ENCODE results near the gene ROPN1B.

Gene ROPN1B

DNA sequence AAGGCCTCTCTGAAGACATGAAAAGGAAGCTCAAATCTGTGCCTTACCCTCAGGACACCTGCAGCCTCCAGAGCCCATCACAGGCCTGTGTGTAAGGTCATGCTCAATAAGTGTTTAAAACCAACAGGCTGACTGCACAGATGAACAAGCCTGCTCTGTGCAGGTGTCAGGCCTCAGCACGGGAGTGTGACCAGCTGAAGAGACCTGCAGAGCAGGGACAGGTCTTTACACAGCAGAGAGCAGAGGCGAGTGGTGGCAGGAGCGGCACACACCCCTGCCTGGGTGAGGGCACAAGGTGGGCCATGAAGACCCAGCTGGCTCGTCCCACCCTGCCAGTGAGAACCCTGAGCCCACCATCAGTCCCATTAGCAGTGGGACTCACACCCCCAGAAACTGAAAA lies 56.9 kb downstream of the ROPN1B start:
- no peak overlapping the region for H4K8ac ChIP-seq (ENCODE audit: low read depth, low read length)
- peaks cover 8 to 25% of the 10 kb centered on the region in 2 donors for H3K9me3 ChIP-seq (replicated peaks in 1 of 2; ENCODE audit: control insufficient read depth in 2 of 2, insufficient read depth in 1 of 2, low read depth in 1 of 2, low read length in 2 of 2)
- no peak for DNase-seq (ENCODE audit: low spot score)
- no peak overlapping the region for H3K4me3 ChIP-seq (ENCODE audit: low read length in 2 of 2)
- no peak overlapping the region for H2AK5ac ChIP-seq (ENCODE audit: low read depth, low read length)
- H3K4me2 ChIP-seq (ENCODE audit: insufficient read depth, low read length, poor library complexity, severe bottlenecking), result no peak overlapping the region
- H3K27ac ChIP-seq (replicated peaks; ENCODE audit: low read length), result no peak overlapping the region
- peaks cover 0 to 5% of the 10 kb centered on the region in 2 donors for H3K4me1 ChIP-seq (ENCODE audit: control insufficient read depth in 2 of 2, insufficient read depth in 1 of 2, low read depth in 1 of 2, low read length in 2 of 2)
- no peak overlapping the region for H3K14ac ChIP-seq (ENCODE audit: low read length)
- H3K4ac ChIP-seq (ENCODE audit: low read length), result no peak overlapping the region
- H3K9ac ChIP-seq (ENCODE audit: low read depth, low read length, poor library complexity), result no peak overlapping the region
- no peak overlapping the region for H2BK15ac ChIP-seq (ENCODE audit: low read length)
- H4K91ac ChIP-seq (ENCODE audit: low read depth, low read length, poor library complexity), result no peak overlapping the region
- no peak overlapping the region for H2AFZ ChIP-seq (ENCODE audit: low read length)
- no peaks in the 10 kb centered on the region for H3K27me3 ChIP-seq (ENCODE audit: control insufficient read depth in 3 of 3, insufficient read depth in 3 of 3, low read depth in 1 of 3, low read length in 3 of 3)
- WGBS, 2 donors (ENCODE audit: extremely low coverage in 2 of 2, insufficient read length in 2 of 2, insufficient replicate concordance in 1 of 2), result no CpG with 5 or more reads among the region's 4 CpGs
- peak overlapping the region; percentile 82 for H3K23ac ChIP-seq (ENCODE audit: low read depth, low read length, poor library complexity)
- H3K36me3 ChIP-seq (replicated peaks in 1 of 2; ENCODE audit: control insufficient read depth in 2 of 2, insufficient read depth in 2 of 2, low read length in 2 of 2), result peaks cover 4 to 56% of the 10 kb centered on the region in 2 donors
- H3K18ac ChIP-seq (ENCODE audit: low read length), result no peak overlapping the region
- H2BK12ac ChIP-seq (ENCODE audit: low read length), result no peak overlapping the region
- H2BK120ac ChIP-seq (ENCODE audit: low read depth, low read length), result no peak overlapping the region
- no peaks in the 10 kb centered on the region for H3K79me1 ChIP-seq (ENCODE audit: low read depth, low read length)
- no peak overlapping the region for H2BK5ac ChIP-seq (ENCODE audit: low read length)

DNA sequence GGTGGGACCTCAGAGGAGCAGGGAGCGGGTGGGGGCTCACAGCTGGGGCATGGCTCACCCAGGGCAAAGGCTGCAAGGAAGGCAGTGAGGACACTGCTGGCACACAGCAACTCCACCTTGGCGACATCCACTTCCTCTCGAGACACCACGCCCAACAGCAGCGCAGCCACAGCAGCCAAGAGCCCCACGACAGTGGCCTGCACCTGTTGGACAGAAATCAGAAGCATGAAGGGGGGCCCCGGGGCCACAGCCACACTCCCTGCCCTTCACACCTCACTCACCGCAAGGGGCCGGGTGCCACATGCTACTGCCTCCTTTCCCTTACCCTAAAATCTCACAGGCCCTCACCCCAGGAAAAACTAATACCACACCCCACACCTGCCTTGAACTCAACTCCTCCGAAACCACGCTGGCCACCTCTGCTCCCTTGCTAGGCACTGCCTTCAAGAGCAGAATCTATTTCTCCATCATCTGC lies 57.3 kb downstream of the ROPN1B start:
- H2BK12ac ChIP-seq (ENCODE audit: low read length), result no peak overlapping the region
- WGBS, 2 donors (ENCODE audit: extremely low coverage in 2 of 2, insufficient read length in 2 of 2, insufficient replicate concordance in 1 of 2), result no CpG with 5 or more reads among the region's 11 CpGs
- H3K36me3 ChIP-seq (replicated peaks in 1 of 2; ENCODE audit: control insufficient read depth in 2 of 2, insufficient read depth in 2 of 2, low read length in 2 of 2), result peaks cover 4 to 56% of the 10 kb centered on the region in 2 donors

DNA sequence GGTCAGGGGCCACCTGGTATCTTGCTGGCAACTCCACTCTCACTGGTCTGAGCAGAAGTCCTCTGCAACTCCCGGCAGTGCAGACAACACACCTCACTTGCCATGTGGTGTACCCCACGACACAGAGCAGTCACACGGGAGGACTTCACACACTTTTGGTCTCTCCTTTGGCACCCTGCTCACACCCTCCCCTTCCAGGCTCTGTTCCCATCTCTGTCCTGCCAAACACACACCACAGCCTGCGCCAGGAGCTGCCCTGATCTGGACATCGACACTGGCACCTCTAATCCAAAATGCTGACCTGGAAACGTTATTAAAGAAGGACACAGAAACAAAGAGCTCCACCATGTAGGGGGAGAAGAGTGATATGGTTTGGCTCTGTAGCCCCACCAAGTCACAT lies 57.8 kb downstream of the ROPN1B start:
- Histone ChIP-seq H4K91ac (ENCODE audit: low read depth, low read length, poor library complexity) (no peak overlapping the region), H3K23ac (ENCODE audit: low read depth, low read length, poor library complexity) (no peak overlapping the region), H2BK5ac (ENCODE audit: low read length) (no peak overlapping the region), H4K8ac (ENCODE audit: low read depth, low read length) (no peak overlapping the region), H2BK15ac (ENCODE audit: low read length) (no peak overlapping the region), H3K79me1 (ENCODE audit: low read depth, low read length) (no peaks in the 10 kb centered on the region), H3K9ac (ENCODE audit: low read depth, low read length, poor library complexity) (peak overlapping the region; percentile 32), H3K14ac (ENCODE audit: low read length) (no peak overlapping the region), H3K4me2 (ENCODE audit: insufficient read depth, low read length, poor library complexity, severe bottlenecking) (no peak overlapping the region), H2BK12ac (ENCODE audit: low read length) (no peak overlapping the region), H3K4me1 (ENCODE audit: control insufficient read depth in 2 of 2, insufficient read depth in 1 of 2, low read depth in 1 of 2, low read length in 2 of 2) (peaks cover 0 to 5% of the 10 kb centered on the region in 2 donors), H2AK5ac (ENCODE audit: low read depth, low read length) (no peak overlapping the region), H2BK120ac (ENCODE audit: low read depth, low read length) (no peak overlapping the region), H3K4ac (ENCODE audit: low read length) (no peak overlapping the region), H3K27me3 (ENCODE audit: control insufficient read depth in 3 of 3, insufficient read depth in 3 of 3, low read depth in 1 of 3, low read length in 3 of 3) (no peaks in the 10 kb centered on the region), H3K18ac (ENCODE audit: low read length) (no peak overlapping the region), H2AFZ (ENCODE audit: low read length) (no peak overlapping the region), H3K9me3 (replicated peaks in 1 of 2; ENCODE audit: control insufficient read depth in 2 of 2, insufficient read depth in 1 of 2, low read depth in 1 of 2, low read length in 2 of 2) (peaks cover 8 to 25% of the 10 kb centered on the region in 2 donors), H3K4me3 (ENCODE audit: low read length in 2 of 2) (no peak overlapping the region), H3K36me3 (replicated peaks in 1 of 2; ENCODE audit: control insufficient read depth in 2 of 2, insufficient read depth in 2 of 2, low read length in 2 of 2) (peaks cover 4 to 55% of the 10 kb centered on the region in 2 donors), H3K27ac (replicated peaks; ENCODE audit: low read length) (no peak overlapping the region)
- no peak for DNase-seq (ENCODE audit: low spot score)
- WGBS, 2 donors (ENCODE audit: extremely low coverage in 2 of 2, insufficient read length in 2 of 2, insufficient replicate concordance in 1 of 2), result no CpG with 5 or more reads among the region's 6 CpGs

More for the DNA sequence above, 57.3 kb downstream of the ROPN1B start:
- Histone ChIP-seq H3K4me1 (ENCODE audit: control insufficient read depth in 2 of 2, insufficient read depth in 1 of 2, low read depth in 1 of 2, low read length in 2 of 2) (peaks cover 0 to 5% of the 10 kb centered on the region in 2 donors), H3K4me2 (ENCODE audit: insufficient read depth, low read length, poor library complexity, severe bottlenecking) (no peak overlapping the region), H2AFZ (ENCODE audit: low read length) (no peak overlapping the region), H4K91ac (ENCODE audit: low read depth, low read length, poor library complexity) (no peak overlapping the region), H3K4me3 (ENCODE audit: low read length in 2 of 2) (no peak overlapping the region), H4K8ac (ENCODE audit: low read depth, low read length) (no peak overlapping the region), H3K27ac (replicated peaks; ENCODE audit: low read length) (no peak overlapping the region), H3K9ac (ENCODE audit: low read depth, low read length, poor library complexity) (no peak overlapping the region), H3K27me3 (ENCODE audit: control insufficient read depth in 3 of 3, insufficient read depth in 3 of 3, low read depth in 1 of 3, low read length in 3 of 3) (no peaks in the 10 kb centered on the region), H3K18ac (ENCODE audit: low read length) (no peak overlapping the region), H2BK5ac (ENCODE audit: low read length) (no peak overlapping the region), H3K23ac (ENCODE audit: low read depth, low read length, poor library complexity) (peak overlapping the region; percentile 82), H2BK120ac (ENCODE audit: low read depth, low read length) (no peak overlapping the region), H2BK15ac (ENCODE audit: low read length) (no peak overlapping the region), H3K14ac (ENCODE audit: low read length) (no peak overlapping the region), H3K4ac (ENCODE audit: low read length) (no peak overlapping the region), H3K79me1 (ENCODE audit: low read depth, low read length) (no peaks in the 10 kb centered on the region), H2AK5ac (ENCODE audit: low read depth, low read length) (no peak overlapping the region), H3K9me3 (replicated peaks in 1 of 2; ENCODE audit: control insufficient read depth in 2 of 2, insufficient read depth in 1 of 2, low read depth in 1 of 2, low read length in 2 of 2) (peaks cover 8 to 25% of the 10 kb centered on the region in 2 donors)
- no peak for DNase-seq (ENCODE audit: low spot score)

DNA sequence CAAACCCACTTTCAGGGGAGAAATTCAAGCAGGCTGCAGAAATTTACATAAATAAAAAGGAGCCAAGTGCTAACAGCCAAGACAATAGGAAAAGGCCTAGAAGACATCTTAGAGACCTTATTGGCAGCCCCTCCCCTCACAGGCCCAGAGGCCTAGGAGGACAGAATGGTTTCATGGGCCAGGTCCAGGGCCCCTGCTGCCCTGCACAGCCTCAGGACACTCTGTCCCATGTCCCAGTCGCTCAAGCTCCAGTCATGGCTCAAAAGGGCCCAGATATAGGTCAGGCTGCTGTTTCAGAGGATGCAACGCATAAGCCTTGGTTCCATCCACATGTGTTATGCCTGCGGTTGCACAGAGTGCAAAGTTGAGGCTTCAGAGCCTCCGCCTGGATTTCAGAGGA lies 59.1 kb downstream of the ROPN1B start:
- Histone ChIP-seq H3K79me1 (ENCODE audit: low read depth, low read length) (no peaks in the 10 kb centered on the region), H2AFZ (ENCODE audit: low read length) (no peak overlapping the region), H3K4me1 (ENCODE audit: control insufficient read depth in 2 of 2, insufficient read depth in 1 of 2, low read depth in 1 of 2, low read length in 2 of 2) (peaks cover 0 to 4% of the 10 kb centered on the region in 2 donors), H3K23ac (ENCODE audit: low read depth, low read length, poor library complexity) (no peak overlapping the region), H2AK5ac (ENCODE audit: low read depth, low read length) (no peak overlapping the region), H4K91ac (ENCODE audit: low read depth, low read length, poor library complexity) (no peak overlapping the region), H3K27me3 (ENCODE audit: control insufficient read depth in 3 of 3, insufficient read depth in 3 of 3, low read depth in 1 of 3, low read length in 3 of 3) (no peaks in the 10 kb centered on the region), H3K4ac (ENCODE audit: low read length) (no peak overlapping the region), H3K9ac (ENCODE audit: low read depth, low read length, poor library complexity) (no peak overlapping the region), H4K8ac (ENCODE audit: low read depth, low read length) (no peak overlapping the region), H3K4me3 (ENCODE audit: low read length in 2 of 2) (no peak overlapping the region), H3K36me3 (replicated peaks in 1 of 2; ENCODE audit: control insufficient read depth in 2 of 2, insufficient read depth in 2 of 2, low read length in 2 of 2) (peaks cover 4 to 51% of the 10 kb centered on the region in 2 donors), H3K27ac (replicated peaks; ENCODE audit: low read length) (no peak overlapping the region), H3K9me3 (replicated peaks in 1 of 2; ENCODE audit: control insufficient read depth in 2 of 2, insufficient read depth in 1 of 2, low read depth in 1 of 2, low read length in 2 of 2) (peaks cover 8 to 25% of the 10 kb centered on the region in 2 donors), H3K14ac (ENCODE audit: low read length) (no peak overlapping the region), H2BK15ac (ENCODE audit: low read length) (no peak overlapping the region), H3K4me2 (ENCODE audit: insufficient read depth, low read length, poor library complexity, severe bottlenecking) (no peak overlapping the region), H2BK12ac (ENCODE audit: low read length) (no peak overlapping the region), H3K18ac (ENCODE audit: low read length) (peak overlapping the region; percentile 16), H2BK120ac (ENCODE audit: low read depth, low read length) (no peak overlapping the region), H2BK5ac (ENCODE audit: low read length) (no peak overlapping the region)
- WGBS, 2 donors (ENCODE audit: extremely low coverage in 2 of 2, insufficient read length in 2 of 2, insufficient replicate concordance in 1 of 2), result no CpG with 5 or more reads among the region's 4 CpGs
- DNase-seq (ENCODE audit: low spot score), result no peak
